Sigmoid colon (tissue), 4 donors: ENCODE measurements around the gene PEX7.

Source experiments
- CTCF ChIP-seq, 4 experiments: fragments of 450-650 bp in 3 of 4; fragments of 200-600 bp in 1 of 4; IDR thresholded peaks; one replicate each; pipeline ENCODE4 v1.5.1; 2016 to 2019; ENCODE audit warnings: antibody characterized with exemption in 4 of 4, mild to moderate bottlenecking in 3 of 4, moderate library complexity in 2 of 4
- EP300 ChIP-seq, 4 donors: sonication (generic); formaldehyde crosslinking; IDR thresholded peaks; one replicate each; pipeline ENCODE4 v1.6.1; 2017; ENCODE audit warnings: antibody characterized with exemption in 4 of 4
- POLR2A ChIP-seq, 2 donors: fragments of 450-650 bp; IDR thresholded peaks; one replicate each; pipeline ENCODE4 v1.6.1; 2016; ENCODE audit warnings: antibody characterized with exemption in 2 of 2, mild to moderate bottlenecking in 2 of 2, moderate library complexity in 2 of 2
- POLR2AphosphoS5 ChIP-seq, 4 donors: sonication (generic); formaldehyde crosslinking; IDR thresholded peaks; one replicate each; pipeline ENCODE4 v1.6.1; 2017; ENCODE audit warnings: antibody characterized with exemption in 4 of 4

- TF ChIP-seq POLR2AphosphoS5 (IDR thresholded peaks at IDR 0.05) (no peak), CTCF (IDR thresholded peaks at IDR 0.05) (no peak), POLR2A (IDR thresholded peaks at IDR 0.05) (no peak), EP300 (IDR thresholded peaks at IDR 0.05) (no peak)
Measured at GRCh38 chr6:136895901-136896300, 73.5 kb downstream of the PEX7 start.
